GM12878 (cell line): ENCODE measurements around the gene COQ8B. TPM values are rescaled to one million over a fixed set of nuclear protein-coding genes. Genes with fewer than 3 reads are reported as not detected.
A peak's percentile ranks its signal among the peaks of the same experiment; 100 is the strongest.

Experiments
- ATF7 ChIP-seq: fragments of 450-650 bp; IDR thresholded peaks from 2 replicates; pipeline ENCODE4 v1.6.1; 2016; ENCODE audit warnings: low read depth, mild to moderate bottlenecking
- BACH1 ChIP-seq: fragments of 450-650 bp; IDR thresholded peaks from 2 replicates; pipeline ENCODE4 v1.6.1; 2017; ENCODE audit warnings: mild to moderate bottlenecking, borderline replicate concordance
- BCL11A ChIP-seq: IDR thresholded peaks from 2 replicates; pipeline ENCODE4 v1.6.1; 2011; ENCODE audit warnings: low read depth, low read length
- EGR1 ChIP-seq, 2 experiments: IDR thresholded peaks; 1 replicate in 1 of 2; 2 replicates in 1 of 2; pipeline ENCODE4 v1.6.1; 2011 to 2012; ENCODE audit warnings: low read depth in 2 of 2, low read length in 2 of 2, borderline replicate concordance in 1 of 2, mild to moderate bottlenecking in 1 of 2, moderate library complexity in 1 of 2
- GABPA ChIP-seq: IDR thresholded peaks from 2 replicates; pipeline ENCODE4 v1.6.1; 2014; ENCODE audit warnings: antibody characterized with exemption, low read depth, mild to moderate bottlenecking, inconsistent platforms
- HDAC2 ChIP-seq: fragments of 200-600 bp; sonication (generic); IDR thresholded peaks from 2 replicates; pipeline ENCODE4 v1.6.1; 2017
- LARP7 ChIP-seq: fragments of 450-650 bp; IDR thresholded peaks from 2 replicates; pipeline ENCODE4 v1.6.1; 2017; ENCODE audit warnings: mild to moderate bottlenecking
- MTA2 ChIP-seq: fragments of 450-650 bp; IDR thresholded peaks from 2 replicates; pipeline ENCODE4 v1.6.1; 2016; ENCODE audit warnings: low read depth, mild to moderate bottlenecking, moderate library complexity
- NFXL1 ChIP-seq: fragments of 450-650 bp; IDR thresholded peaks from 2 replicates; pipeline ENCODE4 v1.6.1; 2017; ENCODE audit warnings: antibody characterized with exemption, mild to moderate bottlenecking, borderline replicate concordance
- NFYB ChIP-seq: IDR thresholded peaks from 2 replicates; pipeline ENCODE4 v1.6.1; 2011; ENCODE audit warnings: low read depth, mild to moderate bottlenecking, low read length, improper control_type of control experiment, moderate library complexity; ENCODE audit not compliant: insufficient read depth
- POLR2AphosphoS2 ChIP-seq: IDR thresholded peaks from 2 replicates; pipeline ENCODE4 v1.6.1; 2011; ENCODE audit warnings: low read depth, mild to moderate bottlenecking, low read length, improper control_type of control experiment, moderate library complexity
- RELA ChIP-seq: fragments of 450-650 bp; IDR thresholded peaks from 2 replicates; pipeline ENCODE4 v1.8.0; 2014; ENCODE audit warnings: borderline replicate concordance; ENCODE audit not compliant: partially characterized antibody
- TBL1XR1 ChIP-seq: IDR thresholded peaks from 2 replicates; pipeline ENCODE4 v1.6.1; 2012; ENCODE audit warnings: low read depth, low read length, improper control_type of control experiment
- ZNF274 ChIP-seq: IDR thresholded peaks from one replicate; pipeline ENCODE4 v1.8.0; 2011; ENCODE audit not compliant: insufficient read length, insufficient read depth
- ZNF687 ChIP-seq: fragments of 450-650 bp; IDR thresholded peaks from 2 replicates; pipeline ENCODE4 v1.6.1; 2017; ENCODE audit warnings: mild to moderate bottlenecking, moderate library complexity
- polyA plus RNA-seq, 11 experiments: library from polyadenylated mRNA; depleted of rRNA in 4 of 11; unstranded in 6 of 11; stranded (reverse) in 5 of 11; fragments of >200 nt; fragmentation: Nextera tagmentation in 4 of 11; fragmentation: Illumina TruSeq in 1 of 11; extraction: Ambion mirVana in 4 of 11; extraction: Trizol in 1 of 11; gene quantifications; 1 replicate in 1 of 11; 2 replicates in 10 of 11; pipeline versions ENCODE4 v1.2.1 to v1.2.3, GENCODE V29; 2011 to 2016; ENCODE audit warnings: inconsistent platforms in 2 of 11, missing spikeins in 2 of 11, low read depth in 1 of 11
- total RNA-seq, 4 experiments: library from RNA; depleted of rRNA in 3 of 4; stranded (reverse); fragments of >200 nt in 3 of 4; fragmentation: Illumina TruSeq in 1 of 4; extraction: Trizol in 1 of 4; gene quantifications; 2 replicates each; pipeline versions ENCODE4 v1.2.1 to v1.2.3, GENCODE V29; 2013 to 2021
- TF ChIP-seq, protein P1 (sequence below): IDR thresholded peaks from 2 replicates; pipeline ENCODE4 v1.6.1; 2012; ENCODE audit warnings: low read depth, low read length, improper control_type of control experiment
- TF ChIP-seq, protein P2 (sequence below): fragments of 450-650 bp; IDR thresholded peaks from 2 replicates; pipeline ENCODE4 v1.6.1; 2016; ENCODE audit warnings: mild to moderate bottlenecking
- TF ChIP-seq, protein P3 (sequence below): fragments of 450-650 bp; IDR thresholded peaks from 2 replicates; pipeline ENCODE4 v1.6.1; 2017; ENCODE audit warnings: low read depth, mild to moderate bottlenecking, moderate library complexity

COQ8B gene
- total and polyA plus RNA-seq, 10 of the 15 experiments (the other 5 are each of a cell fraction or from before 2014, with no cell fraction given) = 0.39 to 37.1 (median 16.8) TPM

GRCh38 chr19:40716482-40717324 lies at the start of gene COQ8B, which contains the start of gene ITPKC (continued):
- TF ChIP-seq NFYB (no peak), HDAC2 (no peak), MTA2 (no peak), LARP7 (peak; percentile 95), NFXL1 (no peak), GABPA (peak; percentile 77), ZNF274 (no peak), ZNF687 (peak; percentile 65; the same call in 1 of the 2 replicates), BCL11A (no peak), POLR2AphosphoS2 (0 out of 2 replicates have a peak, but pooled peaks have one; percentile 9), BACH1 (peak; percentile 80; the same call in 1 of the 2 replicates), RELA (peak; percentile 85), TBL1XR1 (0 out of 2 replicates have a peak, but pooled peaks have one; percentile 61), EGR1 (IDR thresholded peaks at IDR 0.05; ENCODE audit: borderline replicate concordance in 1 of 2, low read depth in 2 of 2, low read length in 2 of 2) (0 out of 3 replicates have a peak, but pooled peaks of 1 of the 2 experiments have one; percentile 14), ATF7 (peak; percentile 41; the same call in 1 of the 2 replicates)
- TF ChIP-seq, protein P1, sequence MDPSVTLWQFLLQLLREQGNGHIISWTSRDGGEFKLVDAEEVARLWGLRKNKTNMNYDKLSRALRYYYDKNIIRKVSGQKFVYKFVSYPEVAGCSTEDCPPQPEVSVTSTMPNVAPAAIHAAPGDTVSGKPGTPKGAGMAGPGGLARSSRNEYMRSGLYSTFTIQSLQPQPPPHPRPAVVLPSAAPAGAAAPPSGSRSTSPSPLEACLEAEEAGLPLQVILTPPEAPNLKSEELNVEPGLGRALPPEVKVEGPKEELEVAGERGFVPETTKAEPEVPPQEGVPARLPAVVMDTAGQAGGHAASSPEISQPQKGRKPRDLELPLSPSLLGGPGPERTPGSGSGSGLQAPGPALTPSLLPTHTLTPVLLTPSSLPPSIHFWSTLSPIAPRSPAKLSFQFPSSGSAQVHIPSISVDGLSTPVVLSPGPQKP = 0 out of 2 replicates have a peak, but pooled peaks have one; percentile 44
- TF ChIP-seq, protein P2, sequence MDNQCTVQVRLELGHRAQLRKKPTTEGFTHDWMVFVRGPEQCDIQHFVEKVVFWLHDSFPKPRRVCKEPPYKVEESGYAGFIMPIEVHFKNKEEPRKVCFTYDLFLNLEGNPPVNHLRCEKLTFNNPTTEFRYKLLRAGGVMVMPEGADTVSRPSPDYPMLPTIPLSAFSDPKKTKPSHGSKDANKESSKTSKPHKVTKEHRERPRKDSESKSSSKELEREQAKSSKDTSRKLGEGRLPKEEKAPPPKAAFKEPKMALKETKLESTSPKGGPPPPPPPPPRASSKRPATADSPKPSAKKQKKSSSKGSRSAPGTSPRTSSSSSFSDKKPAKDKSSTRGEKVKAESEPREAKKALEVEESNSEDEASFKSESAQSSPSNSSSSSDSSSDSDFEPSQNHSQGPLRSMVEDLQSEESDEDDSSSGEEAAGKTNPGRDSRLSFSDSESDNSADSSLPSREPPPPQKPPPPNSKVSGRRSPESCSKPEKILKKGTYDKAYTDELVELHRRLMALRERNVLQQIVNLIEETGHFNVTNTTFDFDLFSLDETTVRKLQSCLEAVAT = peak; percentile 47; the same call in 1 of the 2 replicates
- TF ChIP-seq, protein P3, sequence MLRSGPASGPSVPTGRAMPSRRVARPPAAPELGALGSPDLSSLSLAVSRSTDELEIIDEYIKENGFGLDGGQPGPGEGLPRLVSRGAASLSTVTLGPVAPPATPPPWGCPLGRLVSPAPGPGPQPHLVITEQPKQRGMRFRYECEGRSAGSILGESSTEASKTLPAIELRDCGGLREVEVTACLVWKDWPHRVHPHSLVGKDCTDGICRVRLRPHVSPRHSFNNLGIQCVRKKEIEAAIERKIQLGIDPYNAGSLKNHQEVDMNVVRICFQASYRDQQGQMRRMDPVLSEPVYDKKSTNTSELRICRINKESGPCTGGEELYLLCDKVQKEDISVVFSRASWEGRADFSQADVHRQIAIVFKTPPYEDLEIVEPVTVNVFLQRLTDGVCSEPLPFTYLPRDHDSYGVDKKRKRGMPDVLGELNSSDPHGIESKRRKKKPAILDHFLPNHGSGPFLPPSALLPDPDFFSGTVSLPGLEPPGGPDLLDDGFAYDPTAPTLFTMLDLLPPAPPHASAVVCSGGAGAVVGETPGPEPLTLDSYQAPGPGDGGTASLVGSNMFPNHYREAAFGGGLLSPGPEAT = peak; percentile 75; the same call in 1 of the 2 replicates
